ENCODE measurements around the gene MEIS2.

Gene MEIS2

DNA sequence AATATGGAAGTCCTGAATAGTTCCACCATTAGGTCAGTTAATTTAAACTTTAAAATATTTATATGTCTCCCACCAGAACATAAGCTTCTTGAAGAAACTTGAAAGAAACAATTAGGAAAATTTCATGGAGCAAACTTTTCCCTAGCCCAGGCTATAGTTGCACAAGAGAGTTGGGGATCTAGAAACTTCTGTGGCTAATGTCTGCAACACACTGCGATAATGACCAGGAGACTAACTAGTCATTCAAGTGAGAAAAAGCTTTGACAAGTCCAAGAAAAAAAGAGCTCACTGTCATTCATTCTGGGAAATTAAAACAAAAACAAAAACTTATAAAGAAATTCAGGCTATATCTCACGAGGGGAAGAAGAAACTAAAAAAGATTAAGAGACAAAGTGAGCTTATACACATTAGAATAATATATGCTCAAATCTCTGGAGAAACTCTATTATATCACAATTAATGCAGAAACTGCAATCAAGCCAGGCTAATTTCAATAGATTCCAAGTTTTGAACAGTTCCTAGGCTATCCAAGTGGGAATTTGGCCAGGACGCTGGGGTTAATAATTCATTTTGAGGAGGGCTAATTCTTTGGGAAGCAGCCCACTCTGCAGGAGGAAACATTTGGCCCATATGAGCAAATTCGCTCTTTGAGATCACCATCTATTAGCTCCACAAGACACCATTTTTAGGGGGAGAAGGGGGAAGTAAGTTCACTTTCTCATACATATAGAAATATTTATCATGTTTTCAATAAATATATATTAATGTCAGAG, 134.6 kb downstream of the MEIS2 start:
- DNase-seq (ENCODE audit: low read depth in 2 of 2) = no peak

DNA sequence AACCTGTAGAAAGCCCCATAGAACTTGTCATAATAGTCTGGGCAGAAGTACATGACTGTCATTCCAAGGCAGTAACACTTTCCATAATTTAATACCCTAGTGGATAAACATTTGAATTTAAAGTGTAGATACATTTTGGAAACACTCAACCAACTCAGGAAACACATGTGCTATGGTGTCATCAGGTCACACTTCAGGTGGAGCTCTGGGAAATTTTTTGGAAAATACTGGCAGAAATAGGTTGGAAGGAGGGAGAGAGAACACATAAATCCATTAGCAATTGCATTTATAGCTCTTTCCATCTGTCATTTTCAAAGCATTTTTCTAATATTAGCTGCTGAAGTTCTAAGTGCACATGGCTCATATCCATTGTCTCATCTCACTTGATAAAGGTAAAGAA, 135.7 kb downstream of the MEIS2 start:
- DNase-seq (ENCODE audit: low read depth in 2 of 2) = no peak

DNA sequence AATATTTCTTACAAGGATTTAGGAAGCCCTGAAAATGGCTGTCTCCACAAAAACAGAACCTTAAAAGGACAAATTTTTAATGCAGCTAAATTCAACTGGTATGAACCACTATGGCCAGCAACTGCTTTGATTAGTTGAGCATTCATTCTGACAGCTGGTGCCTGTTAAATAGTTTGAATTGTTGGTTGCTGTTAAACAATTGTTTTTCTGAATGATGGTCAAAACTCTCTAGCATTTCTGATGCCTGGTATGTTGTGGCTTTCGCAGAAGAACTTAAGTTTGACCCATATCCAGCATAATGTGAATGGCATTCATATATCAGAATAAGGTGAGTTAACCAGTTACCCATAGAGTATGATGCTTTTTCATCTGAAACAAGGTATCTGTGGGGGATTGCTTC, 138.4 kb downstream of the MEIS2 start:
- DNase-seq (ENCODE audit: low read depth in 2 of 2) = no peak

DNA sequence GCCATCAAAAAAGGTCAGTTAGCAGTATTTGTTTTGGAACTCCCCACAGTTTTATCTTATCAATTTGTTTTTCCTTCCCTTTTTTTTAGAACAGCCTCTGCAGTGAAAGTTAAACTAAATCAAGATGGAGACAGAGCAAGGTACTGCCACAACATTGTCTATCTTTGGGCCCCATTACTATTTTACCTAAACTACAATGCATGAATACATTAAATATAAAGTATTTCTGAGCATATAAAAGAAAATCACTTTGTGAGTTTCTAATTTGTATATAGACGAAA, 139.5 kb downstream of the MEIS2 start:
- no peak for DNase-seq (ENCODE audit: low read depth in 2 of 2)

DNA sequence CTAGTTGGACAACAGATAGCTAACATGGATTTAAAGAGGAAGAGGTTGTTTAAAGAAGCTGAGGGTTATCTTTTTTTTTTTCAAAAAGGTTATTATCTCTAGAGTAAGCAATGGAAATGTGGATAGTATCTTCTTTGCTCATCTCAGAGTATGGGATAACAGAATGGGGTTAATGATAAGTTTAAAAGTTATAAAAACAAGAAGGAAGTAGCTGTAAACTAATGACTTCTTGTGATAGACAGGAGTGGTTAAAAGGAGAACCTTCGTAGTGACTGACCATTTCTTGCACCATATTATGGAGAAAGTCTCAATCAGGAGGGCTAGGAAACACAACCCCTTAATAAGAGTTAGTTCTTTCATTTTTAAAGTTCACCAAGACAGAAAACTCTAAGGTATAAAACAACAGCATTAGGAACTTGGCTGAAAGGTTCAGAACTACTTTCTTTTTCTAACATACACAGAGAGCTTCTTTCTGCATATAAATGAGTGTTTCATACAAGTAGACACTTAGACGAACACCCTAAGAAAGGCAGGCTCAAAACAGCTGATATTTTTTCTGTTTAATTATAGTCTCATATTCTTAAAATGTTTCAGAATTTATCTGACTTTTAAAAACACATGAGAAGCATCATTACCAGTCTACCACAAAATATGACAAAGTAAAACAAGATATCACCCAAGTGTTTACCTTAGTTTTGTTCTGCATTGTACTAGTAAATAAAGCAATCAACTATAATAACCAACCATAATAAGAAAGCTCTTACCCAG, 140.0 kb downstream of the MEIS2 start:
- no peak for DNase-seq (ENCODE audit: low read depth in 2 of 2)

DNA sequence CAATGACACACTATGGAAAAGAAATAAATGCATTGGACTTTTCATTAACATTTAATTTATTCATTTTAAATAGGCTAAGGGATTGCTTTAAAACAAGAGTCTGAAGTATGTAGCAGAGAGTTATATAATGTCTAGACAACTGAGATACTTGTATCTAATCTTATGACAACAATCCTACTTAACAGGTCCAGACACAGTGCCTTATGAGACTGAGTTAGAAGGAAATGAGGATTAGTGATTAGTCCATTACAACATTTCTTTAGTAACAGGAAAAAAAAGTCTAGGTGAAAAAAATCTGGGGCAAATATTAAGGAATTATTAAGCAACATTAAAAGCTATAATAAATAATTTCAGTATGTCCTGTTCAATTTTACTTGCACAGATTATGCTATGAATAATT, 140.6 kb downstream of the MEIS2 start:
- DNase-seq (ENCODE audit: low read depth in 2 of 2) = no peak

DNA sequence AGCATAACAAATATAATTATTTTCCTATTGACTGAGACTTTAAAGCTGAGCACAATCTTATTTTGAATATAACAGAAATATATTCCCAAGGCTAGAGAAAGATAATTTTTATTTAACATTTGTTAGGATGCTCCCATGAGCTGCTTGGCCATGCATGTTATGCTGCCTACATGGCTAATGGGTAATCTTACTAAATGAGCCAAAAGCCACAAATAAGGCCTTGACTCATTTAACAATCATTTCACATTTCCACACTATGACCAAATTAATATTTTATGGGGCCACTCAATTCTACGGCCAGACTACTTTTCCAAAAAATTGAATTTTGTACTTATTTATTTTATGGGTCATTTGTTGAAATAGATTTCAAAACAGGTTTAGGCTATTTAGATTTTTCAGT, 141.7 kb downstream of the MEIS2 start:
- DNase-seq (ENCODE audit: low read depth in 2 of 2) = no peak

DNA sequence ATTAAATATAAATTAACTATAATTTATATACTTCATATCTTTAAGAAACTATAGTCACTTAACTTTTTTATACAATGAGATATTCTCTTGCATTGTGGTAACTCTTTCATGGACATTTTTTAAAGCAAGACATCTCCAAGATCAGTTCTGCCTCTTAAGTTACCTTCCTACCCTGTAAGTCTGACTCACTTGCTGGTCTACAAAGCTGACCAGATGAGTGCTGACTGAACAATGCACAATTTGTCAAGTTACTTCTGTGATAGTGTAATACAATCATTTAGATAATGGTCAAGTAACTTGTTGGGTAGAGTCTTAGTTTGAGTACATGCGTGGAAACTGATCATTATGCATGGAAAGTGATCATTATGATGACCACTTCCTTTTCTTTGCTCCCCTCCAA, 145.9 kb downstream of the MEIS2 start:
- DNase-seq (ENCODE audit: low read depth in 2 of 2) = no peak

DNA sequence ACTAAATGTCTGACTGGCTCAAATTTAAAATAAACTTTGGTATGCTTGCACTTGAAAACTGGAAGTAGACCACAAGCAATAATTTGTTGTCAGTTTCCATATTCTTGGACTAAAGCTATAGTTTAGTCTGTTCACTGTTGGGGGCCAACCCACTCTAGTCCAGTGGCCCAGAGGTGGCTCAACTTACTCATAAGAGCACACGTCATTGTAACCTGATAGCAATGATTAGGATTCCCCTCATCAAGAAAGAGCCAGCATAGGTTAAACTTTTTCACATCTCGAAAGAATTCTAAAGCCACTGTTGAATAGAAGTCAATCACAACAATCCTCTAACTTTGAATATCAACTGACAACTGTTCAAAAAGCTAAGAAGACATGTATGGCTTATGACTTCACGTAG, 147.0 kb downstream of the MEIS2 start:
- no peak for DNase-seq (ENCODE audit: low read depth in 2 of 2)

DNA sequence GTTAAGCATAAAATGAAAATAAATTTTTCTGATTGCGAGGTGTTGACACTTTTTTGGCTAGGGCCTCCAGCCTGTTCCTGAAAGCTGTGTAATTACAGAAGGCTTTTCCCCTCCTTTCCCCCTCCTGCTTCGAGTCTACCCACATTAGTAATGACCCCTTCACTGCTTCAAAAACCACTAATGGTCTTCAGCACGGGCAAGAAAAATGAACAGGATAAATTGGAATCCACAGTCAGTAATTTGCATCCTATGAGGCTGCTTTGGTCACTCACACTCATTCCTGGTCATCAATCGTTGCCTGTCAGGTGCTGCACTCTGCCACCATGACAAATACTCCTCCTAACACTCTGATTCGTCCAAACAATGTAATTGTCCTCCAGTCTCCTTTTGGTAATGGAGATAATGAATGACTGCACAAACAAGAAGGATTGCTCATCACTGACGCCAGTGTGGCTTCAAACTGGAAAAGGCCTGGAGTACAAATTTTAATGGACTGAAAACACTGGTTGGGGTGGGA, 148.6 kb downstream of the MEIS2 start:
- no peak for DNase-seq (ENCODE audit: low read depth in 2 of 2)

DNA sequence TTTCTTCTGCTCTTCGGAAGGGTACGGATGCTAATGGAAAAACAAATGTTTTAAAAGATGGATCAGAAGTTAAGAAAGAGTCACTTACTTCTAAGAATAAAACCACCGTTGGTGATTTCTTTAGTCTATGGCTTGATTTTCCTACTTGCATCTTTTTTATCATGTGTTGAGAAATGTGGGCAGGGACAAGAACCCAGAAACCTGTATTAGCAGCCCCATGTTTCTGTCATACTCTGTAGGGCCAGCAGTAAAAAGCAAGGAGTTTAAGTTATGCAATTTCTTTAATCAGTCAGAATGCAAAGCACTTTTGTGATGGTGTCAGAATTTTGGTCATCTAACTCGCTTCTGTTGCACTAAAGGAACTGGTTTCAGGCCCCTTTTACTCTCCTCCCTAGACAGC, 150.0 kb downstream of the MEIS2 start:
- DNase-seq (ENCODE audit: low read depth in 2 of 2) = no peak

DNA sequence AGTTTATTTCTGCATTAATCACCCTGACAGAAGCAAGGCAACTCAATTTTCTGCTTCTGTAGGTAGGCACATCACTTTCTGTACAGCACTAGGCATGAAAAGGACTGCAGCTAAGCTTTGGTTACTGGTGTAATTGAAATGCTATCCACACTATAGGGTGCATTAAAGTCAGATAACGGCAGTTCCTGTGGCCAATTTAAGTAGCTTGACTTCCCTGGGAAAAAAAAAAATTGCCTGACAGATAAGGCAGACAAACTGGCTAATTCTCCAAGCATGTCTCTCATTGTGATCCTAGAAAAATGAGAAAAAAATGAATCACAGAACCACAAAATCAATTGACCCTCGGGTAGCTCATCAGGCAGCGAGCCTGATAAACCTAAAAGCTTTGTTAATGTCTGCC, 151.4 kb downstream of the MEIS2 start:
- no peak for DNase-seq (ENCODE audit: low read depth in 2 of 2)

DNA sequence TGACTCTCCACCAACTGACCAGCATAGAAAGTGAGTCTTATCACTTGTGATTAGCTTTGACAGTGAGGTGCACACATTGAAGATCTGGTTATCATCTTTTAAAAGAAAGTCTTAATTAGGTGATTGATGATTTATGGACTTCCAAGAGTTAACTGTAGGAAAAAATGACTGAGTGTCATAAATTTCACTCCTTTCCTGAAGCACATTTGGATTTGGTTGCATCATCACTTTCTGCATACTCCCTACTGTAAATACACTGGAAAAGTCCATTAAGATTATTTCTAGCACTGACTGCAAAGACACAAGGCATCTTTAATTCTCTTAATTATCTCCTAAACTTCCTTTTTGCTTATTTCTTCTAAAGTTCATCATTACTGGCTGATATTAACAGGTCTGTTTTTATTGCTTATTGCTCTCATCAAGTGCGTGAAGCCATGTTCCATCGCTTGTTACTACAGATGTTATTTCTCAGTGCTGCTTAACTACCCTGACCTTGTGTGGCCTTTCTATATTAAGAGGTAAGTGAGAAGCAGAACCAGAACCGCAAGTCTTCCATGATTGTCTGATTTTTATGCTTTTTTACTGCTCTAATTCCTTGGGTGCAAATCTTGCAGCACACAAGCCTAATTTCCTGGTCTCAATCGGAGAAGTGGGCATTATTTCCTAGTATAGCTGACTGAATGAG, 153.2 kb downstream of the MEIS2 start:
- DNase-seq (ENCODE audit: low read depth in 2 of 2) = no peak

DNA sequence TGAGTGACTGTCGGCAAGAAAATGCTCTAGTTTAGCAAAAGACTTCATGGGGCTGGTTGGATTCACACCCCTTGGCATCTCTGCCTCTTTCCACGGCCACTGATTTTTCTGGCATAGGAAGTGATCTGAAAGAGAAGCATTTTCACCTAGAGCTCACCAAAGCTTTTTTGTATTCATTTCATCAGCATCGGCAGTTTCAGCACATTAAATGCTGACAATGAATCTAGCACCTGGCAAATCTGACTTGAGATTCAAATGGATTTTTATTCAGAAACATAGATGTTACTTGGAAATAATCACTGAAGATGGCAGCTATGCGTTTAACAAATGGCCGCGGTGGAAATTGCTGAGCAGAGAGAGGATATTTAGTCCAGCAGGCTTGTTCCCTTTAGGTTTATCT, 155.9 kb downstream of the MEIS2 start:
- DNase-seq (ENCODE audit: low read depth in 2 of 2) = no peak

DNA sequence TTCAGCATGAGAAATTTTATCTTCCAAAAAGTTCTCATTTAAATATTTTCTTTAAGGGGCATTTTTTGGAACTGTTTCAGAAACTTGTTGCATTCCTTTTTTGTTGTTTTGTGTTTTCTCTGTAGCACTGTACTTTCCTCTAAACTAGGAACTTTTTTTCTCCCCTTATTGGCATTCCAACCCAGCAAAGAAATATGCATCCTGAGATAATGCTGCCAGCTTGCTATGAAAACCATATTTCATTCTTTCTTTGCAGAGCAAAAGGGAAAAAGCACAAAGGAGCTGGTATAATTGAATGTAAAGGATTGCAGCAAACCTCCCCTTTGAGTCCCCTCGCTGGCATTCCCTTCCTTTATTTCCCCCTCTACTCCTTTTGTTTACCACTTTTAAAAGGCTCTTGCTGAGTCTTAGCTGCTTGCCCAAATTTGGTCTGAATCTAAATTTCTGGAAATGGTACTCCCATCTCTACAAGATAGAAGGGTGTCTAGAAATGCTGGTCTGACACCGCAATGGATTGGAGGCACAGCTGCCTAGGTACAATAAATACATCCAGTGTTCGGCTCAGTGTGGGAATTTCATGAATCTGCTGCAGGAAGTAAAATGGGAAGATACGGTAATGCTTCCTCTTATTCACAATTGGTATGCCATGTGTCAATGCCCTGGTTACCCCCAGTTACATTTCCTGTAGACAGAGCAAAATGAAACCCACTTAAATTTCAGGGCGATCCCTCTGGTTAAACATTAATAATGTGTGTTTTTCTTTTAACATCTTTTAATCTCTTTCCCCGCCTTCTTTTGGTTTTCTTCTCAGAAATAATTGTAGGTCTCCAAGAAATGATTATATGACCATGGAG, 156.6 kb downstream of the MEIS2 start:
- no peak for DNase-seq (ENCODE audit: low read depth in 2 of 2)

DNA sequence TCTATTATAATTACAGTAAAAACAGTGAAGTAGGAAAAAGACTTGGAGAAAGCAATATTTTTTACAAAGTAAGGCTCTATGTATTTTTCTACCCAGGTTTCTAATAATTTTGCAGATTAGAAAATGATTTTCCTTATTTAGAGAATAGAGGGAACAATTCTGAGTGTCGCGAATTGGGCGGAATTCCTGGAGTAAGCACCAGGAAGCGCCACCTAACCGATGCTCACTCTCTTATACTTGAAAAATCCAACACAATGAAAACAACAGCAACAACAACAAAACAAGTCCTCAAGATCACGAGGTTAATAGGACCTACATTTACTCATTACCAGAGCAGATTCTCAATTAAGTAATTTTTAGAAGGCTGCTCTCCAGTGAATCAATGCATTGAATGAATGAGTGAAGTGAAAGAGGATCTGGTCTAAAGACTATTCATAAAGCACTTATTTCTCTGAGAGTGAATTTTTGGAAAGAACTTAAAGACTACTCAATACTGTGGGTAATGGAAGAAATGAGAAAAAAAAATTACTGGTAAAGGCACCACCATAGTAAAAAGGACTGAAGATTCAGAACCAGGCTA, 158.0 kb downstream of the MEIS2 start:
- DNase-seq (ENCODE audit: low read depth in 2 of 2) = no peak

DNA sequence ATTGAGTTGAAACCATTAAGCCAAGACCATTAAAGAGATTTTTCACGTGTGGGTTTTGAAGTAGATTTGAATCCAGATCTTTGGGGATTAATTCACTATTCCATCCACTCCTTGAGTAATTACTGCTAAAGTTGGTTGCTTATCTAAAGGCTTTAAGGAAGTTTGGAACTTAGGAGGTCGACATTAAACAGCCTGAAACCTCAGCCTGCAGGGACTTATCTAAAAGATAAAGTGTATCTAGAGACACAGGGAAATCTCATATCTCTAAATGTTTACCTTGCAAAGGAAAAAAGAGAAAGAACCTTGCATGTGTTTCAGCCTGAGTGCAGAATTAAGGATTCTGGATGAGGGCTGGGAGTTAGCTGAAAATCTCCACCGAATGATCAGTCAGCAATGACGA, 158.6 kb downstream of the MEIS2 start:
- no peak for DNase-seq (ENCODE audit: low read depth in 2 of 2)

DNA sequence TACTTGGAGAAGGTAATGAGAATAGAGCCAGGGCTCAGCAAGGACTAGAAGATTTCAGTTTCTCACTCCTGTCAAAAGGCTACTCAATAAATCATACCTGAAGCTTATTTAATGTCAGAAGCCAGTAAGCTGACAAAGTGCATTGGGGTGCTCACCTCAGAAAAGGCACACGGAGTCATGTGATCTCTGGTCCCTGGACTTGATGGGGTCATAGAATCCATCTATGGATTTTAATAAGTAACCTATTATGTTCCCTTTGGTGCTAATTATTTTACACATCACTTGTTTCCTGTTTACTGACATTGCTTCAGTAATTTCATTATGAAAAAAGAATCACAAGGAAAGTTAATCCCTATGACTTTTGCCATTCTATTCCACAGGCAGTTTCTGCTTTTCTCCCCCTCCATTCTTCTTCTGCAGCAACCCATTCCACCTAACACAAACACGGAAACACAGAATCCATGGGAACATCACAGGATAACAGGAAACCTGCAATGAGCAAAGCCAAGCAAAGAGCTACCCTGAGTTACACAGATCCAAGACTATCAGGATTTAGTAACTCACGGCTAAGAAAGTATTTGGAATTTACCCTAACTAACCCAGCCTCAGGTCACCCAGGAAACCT, 159.6 kb downstream of the MEIS2 start:
- no peak for DNase-seq (ENCODE audit: low read depth in 2 of 2)

DNA sequence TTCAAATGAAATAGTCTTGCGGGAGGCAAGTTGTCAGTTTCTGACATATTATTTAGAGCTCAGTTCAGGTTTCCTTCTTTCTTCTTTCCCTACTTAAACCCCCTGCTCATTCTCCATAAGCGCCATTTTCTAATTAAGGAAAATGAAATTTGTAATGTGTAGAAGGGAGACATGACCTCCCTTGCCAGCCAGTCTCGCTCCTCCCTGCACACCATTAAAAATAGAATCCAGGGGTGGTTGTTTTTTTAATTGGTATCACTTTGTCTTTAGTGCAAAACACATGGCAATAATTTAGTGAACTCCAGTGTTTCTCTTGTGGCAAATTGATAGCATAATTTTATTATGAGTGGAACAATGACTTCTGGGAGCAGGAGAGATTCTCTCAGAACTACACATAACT, 160.1 kb downstream of the MEIS2 start:
- DNase-seq (ENCODE audit: low read depth in 2 of 2) = no peak

DNA sequence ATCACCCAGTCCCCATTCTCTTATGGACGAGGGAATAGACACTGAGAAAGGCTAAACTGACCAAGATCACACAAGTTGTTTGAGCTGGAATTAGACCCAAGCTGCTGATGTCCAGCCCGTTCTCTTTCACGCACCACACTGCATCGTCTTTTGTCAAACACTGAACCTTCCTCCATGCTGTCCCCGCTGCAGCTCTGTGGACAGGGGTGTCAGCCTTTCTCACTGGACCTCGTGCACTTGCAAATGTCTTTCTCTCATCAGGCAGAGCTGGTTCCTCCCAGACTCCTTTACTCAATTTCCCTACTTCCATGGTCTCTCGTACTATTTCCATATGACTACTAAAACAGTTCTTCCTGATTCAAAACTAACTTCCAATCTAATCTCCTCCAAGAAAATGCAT, 161.6 kb downstream of the MEIS2 start:
- no peak for DNase-seq (ENCODE audit: low read depth in 2 of 2)

DNA sequence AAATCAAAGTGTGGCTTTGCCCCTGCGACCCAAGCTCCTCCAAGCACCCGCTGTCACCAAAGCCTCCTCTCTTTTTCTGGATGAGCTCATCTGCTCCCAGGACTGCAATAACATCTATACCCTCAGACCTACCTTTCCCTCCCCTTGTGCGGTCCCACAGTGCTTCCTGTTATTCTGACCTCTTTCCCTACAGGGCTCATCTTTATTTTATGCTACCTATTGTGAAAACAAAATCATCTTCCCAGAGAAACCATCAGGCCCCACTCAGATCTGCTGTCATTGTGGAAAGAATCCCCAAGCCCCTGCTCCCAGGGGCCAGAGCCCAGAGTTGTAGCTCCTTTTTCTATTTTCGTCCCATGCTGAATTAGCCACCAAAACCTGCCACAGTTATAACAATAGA, 162.2 kb downstream of the MEIS2 start:
- no peak for DNase-seq (ENCODE audit: low read depth in 2 of 2)

All from stimulated activated CD4-positive, alpha-beta T cell treated with anti-CD3 and anti-CD28 coated beads, Interleukin-1b, Interleukin-23, amount 100 ng/mL, for 1 hour (primary cell).